Measurements from ENCODE around the gene CPXM2.

CPXM2 gene

GRCh38 chr10:123759041-123759440 is 132.6 kb downstream of the CPXM2 start:
- H3K4me3 ChIP-seq (ENCODE audit: control insufficient read depth, low read depth, low read length), result no peak overlapping the region
- no peak for TF ChIP-seq CTCF (IDR thresholded peaks at IDR 0.05; ENCODE audit: control insufficient read depth, insufficient read depth, low read depth, low read length, missing control alignments)
- no peak for DNase-seq (ENCODE audit: low read depth)

DNA sequence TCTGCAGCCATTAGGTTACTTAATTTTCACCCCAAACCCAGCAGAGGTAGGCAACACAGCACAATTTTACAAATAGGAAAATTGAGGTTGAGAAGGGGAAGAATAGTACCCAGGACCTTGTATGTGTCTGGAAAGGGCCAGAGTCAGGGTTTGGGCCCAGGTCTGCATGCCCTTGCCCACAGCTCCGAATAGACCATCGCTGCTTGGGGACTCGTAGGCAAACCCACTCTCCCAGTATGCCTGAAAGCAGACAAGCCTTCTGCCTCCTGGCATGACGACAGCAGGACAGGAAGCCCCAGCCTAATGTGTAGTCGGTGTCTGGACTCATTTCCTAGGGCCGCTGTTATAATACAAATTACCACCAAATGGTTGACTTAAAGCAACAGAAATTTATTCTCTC is 133.8 kb downstream of the CPXM2 start:
- no peak for TF ChIP-seq CTCF (IDR thresholded peaks at IDR 0.05; ENCODE audit: control insufficient read depth, insufficient read depth, low read depth, low read length, missing control alignments)
- no peak for DNase-seq (ENCODE audit: low read depth)
- no peak overlapping the region for H3K4me3 ChIP-seq (ENCODE audit: control insufficient read depth, low read depth, low read length)

GRCh38 chr10:123755061-123755460 is 136.5 kb downstream of the CPXM2 start:
- no peak for TF ChIP-seq CTCF (IDR thresholded peaks at IDR 0.05; ENCODE audit: control insufficient read depth, insufficient read depth, low read depth, low read length, missing control alignments)
- no peak for DNase-seq (ENCODE audit: low read depth)
- H3K4me3 ChIP-seq (ENCODE audit: control insufficient read depth, low read depth, low read length), result no peak overlapping the region

DNA sequence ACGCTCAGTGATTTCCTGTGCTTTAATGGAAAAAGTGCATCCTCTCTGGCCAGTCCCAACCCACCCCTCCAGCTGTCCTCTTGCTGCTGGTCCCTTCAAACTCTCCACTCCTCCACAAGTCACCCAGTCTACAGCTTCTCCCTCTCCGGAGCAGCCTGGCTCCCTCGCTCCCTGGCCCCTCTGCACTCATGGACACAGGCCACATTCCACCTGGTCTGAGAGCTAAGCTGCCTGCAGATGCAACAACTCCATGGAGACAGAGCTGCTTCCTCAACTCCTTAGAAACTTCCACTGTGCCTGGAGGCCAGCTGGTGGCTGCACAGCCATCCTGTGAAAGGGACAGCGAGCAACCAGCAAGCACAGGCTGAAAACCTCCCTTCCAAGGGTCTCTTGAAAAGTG is 137.5 kb downstream of the CPXM2 start:
- no peak for TF ChIP-seq CTCF (IDR thresholded peaks at IDR 0.05; ENCODE audit: control insufficient read depth, insufficient read depth, low read depth, low read length, missing control alignments)
- no peak for DNase-seq (ENCODE audit: low read depth)
- H3K4me3 ChIP-seq (ENCODE audit: control insufficient read depth, low read depth, low read length), result no peak overlapping the region

DNA sequence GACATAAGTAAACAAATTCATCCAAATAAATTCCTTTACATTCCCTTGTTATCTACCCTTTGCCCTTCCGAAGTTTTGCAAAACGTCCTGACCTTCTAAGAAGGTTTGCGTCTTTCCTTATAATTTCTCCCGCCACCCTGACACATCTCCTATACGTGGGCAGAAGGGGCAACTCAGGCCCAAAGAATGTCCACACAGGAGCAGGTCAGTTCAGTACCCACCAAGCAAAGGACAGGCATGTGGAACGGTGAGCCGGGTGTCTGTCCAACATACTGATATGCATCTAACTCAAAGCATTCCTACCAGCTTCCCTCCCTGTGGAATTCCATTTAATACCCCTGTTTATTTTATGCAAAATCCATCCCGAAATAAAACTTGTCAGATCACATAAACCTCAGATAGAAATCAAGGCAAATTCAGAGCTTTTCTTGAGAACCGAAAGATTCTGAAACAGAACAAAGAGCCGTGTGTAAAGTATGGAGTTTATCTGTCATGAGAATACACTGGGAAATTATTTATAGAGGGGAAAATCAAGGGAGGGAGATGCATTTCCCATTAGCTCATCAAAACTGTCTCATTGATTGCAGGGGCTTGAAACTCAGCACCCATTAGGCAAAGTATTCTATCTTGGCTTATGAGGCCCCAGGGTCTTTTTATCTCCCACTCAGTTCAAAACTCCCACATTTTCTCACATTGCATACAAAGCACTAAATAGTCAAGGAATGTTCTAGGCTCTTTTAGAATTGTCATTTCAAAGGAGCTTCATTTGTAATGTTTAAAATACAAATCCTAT is 140.1 kb downstream of the CPXM2 start:
- TF ChIP-seq CTCF (IDR thresholded peaks at IDR 0.05; ENCODE audit: control insufficient read depth, insufficient read depth, low read depth, low read length, missing control alignments), result no peak
- DNase-seq (ENCODE audit: low read depth), result no peak
- no peak overlapping the region for H3K4me3 ChIP-seq (ENCODE audit: control insufficient read depth, low read depth, low read length)

- no peak overlapping the region for H3K4me3 ChIP-seq (ENCODE audit: control insufficient read depth, low read depth, low read length)
- no peak for TF ChIP-seq CTCF (IDR thresholded peaks at IDR 0.05; ENCODE audit: control insufficient read depth, insufficient read depth, low read depth, low read length, missing control alignments)
- no peak for DNase-seq (ENCODE audit: low read depth)
Observed at GRCh38 chr10:123750901-123751300, 140.7 kb downstream of the CPXM2 start.

All from AG09309 (cell line).